Measurements from ENCODE around the gene RNFT2. TPM values are rescaled to one million over a fixed set of nuclear protein-coding genes. Genes with fewer than 3 reads are reported as not detected.

Gene RNFT2
- polyA plus RNA-seq, 1 donor from 2014 or later, result 20.6 TPM

DNA sequence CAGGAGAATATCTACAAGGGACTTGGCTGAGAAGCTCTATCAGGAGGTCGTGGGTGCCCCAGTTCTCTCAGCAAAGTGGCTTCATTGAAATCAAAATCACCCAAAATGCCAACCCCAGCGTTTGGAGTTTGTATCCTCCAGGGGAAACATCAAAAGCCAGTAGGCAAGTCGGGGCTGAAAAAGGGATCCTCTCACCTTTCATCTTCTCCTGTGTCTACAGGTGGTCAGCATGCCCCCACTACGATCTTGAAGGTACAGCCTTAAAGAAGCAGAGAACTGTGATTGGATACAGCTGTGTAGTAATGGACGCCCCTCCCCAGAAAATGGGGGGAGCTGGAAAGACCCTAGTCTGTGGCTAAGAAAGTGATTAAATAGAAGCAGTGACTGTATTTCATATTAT is 121.0 kb downstream of the RNFT2 start:
- Histone ChIP-seq H3F3A (ENCODE audit: insufficient read depth, low read length, poor library complexity, severe bottlenecking) (no peaks in the 10 kb centered on the region), H3K4me2 (ENCODE audit: low read length) (no peak overlapping the region), H3K4me3 (ENCODE audit: low read length) (no peak overlapping the region), H3K27ac (ENCODE audit: low read length) (peak overlapping the region; percentile 47), H2AFZ (ENCODE audit: low read depth, low read length) (no peak overlapping the region), H3K9ac (ENCODE audit: low read length) (no peak overlapping the region), H3K79me2 (replicated peaks; ENCODE audit: insufficient read depth, low read length) (no peaks in the 10 kb centered on the region), H4K20me1 (ENCODE audit: insufficient read depth) (no peaks in the 10 kb centered on the region), H3K27me3 (ENCODE audit: insufficient read depth, low read depth, low read length) (no peaks in the 10 kb centered on the region), H3K9me2 (ENCODE audit: insufficient read depth, low read length) (no peaks in the 10 kb centered on the region), H3K36me3 (ENCODE audit: insufficient read depth, low read length) (no peaks in the 10 kb centered on the region), H3K9me3 (ENCODE audit: low read length) (no peaks in the 10 kb centered on the region)
- no peak for TF ChIP-seq REST (IDR thresholded peaks at IDR 0.05; ENCODE audit: borderline replicate concordance)
- no peak for TF ChIP-seq POLR2AphosphoS5 (IDR thresholded peaks at IDR 0.05)
- no peak for TF ChIP-seq EP300 (conservative IDR thresholded peaks at IDR 0.05; ENCODE audit: poor library complexity, severe bottlenecking)
- TF ChIP-seq EZH2 (IDR thresholded peaks at IDR 0.05; ENCODE audit: borderline replicate concordance, insufficient read depth, low read length, poor library complexity, severe bottlenecking), result no peak
- no peak for TF ChIP-seq MXI1 (conservative IDR thresholded peaks at IDR 0.05; ENCODE audit: poor library complexity, severe bottlenecking)
- no peak for TF ChIP-seq SMC3 (conservative IDR thresholded peaks at IDR 0.05; ENCODE audit: poor library complexity)

GRCh38 chr12:116860263-116860662 is 122.1 kb downstream of the RNFT2 start:
- no peaks in the 10 kb centered on the region for H3K9me2 ChIP-seq (ENCODE audit: insufficient read depth, low read length)
- H3K9ac ChIP-seq (ENCODE audit: low read length), result no peak overlapping the region
- H3K4me3 ChIP-seq (ENCODE audit: low read length), result no peak overlapping the region
- H3K36me3 ChIP-seq (ENCODE audit: insufficient read depth, low read length), result no peaks in the 10 kb centered on the region
- no peaks in the 10 kb centered on the region for H3K79me2 ChIP-seq (replicated peaks; ENCODE audit: insufficient read depth, low read length)
- no peak overlapping the region for H2AFZ ChIP-seq (ENCODE audit: low read depth, low read length)
- no peaks in the 10 kb centered on the region for H3K27me3 ChIP-seq (ENCODE audit: insufficient read depth, low read depth, low read length)
- no peak overlapping the region for H3K4me2 ChIP-seq (ENCODE audit: low read length)
- no peaks in the 10 kb centered on the region for H3F3A ChIP-seq (ENCODE audit: insufficient read depth, low read length, poor library complexity, severe bottlenecking)
- no peaks in the 10 kb centered on the region for H3K9me3 ChIP-seq (ENCODE audit: low read length)
- no peak for TF ChIP-seq TAF1 (IDR thresholded peaks at IDR 0.05; ENCODE audit: low read depth)
- no peak for TF ChIP-seq MXI1 (conservative IDR thresholded peaks at IDR 0.05; ENCODE audit: poor library complexity, severe bottlenecking)
- TF ChIP-seq, protein P1, sequence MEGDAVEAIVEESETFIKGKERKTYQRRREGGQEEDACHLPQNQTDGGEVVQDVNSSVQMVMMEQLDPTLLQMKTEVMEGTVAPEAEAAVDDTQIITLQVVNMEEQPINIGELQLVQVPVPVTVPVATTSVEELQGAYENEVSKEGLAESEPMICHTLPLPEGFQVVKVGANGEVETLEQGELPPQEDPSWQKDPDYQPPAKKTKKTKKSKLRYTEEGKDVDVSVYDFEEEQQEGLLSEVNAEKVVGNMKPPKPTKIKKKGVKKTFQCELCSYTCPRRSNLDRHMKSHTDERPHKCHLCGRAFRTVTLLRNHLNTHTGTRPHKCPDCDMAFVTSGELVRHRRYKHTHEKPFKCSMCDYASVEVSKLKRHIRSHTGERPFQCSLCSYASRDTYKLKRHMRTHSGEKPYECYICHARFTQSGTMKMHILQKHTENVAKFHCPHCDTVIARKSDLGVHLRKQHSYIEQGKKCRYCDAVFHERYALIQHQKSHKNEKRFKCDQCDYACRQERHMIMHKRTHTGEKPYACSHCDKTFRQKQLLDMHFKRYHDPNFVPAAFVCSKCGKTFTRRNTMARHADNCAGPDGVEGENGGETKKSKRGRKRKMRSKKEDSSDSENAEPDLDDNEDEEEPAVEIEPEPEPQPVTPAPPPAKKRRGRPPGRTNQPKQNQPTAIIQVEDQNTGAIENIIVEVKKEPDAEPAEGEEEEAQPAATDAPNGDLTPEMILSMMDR (IDR thresholded peaks at IDR 0.05; ENCODE audit: poor library complexity, severe bottlenecking), result no peak
- H3K27ac ChIP-seq (ENCODE audit: low read length), result no peak overlapping the region
- H4K20me1 ChIP-seq (ENCODE audit: insufficient read depth), result no peaks in the 10 kb centered on the region

DNA sequence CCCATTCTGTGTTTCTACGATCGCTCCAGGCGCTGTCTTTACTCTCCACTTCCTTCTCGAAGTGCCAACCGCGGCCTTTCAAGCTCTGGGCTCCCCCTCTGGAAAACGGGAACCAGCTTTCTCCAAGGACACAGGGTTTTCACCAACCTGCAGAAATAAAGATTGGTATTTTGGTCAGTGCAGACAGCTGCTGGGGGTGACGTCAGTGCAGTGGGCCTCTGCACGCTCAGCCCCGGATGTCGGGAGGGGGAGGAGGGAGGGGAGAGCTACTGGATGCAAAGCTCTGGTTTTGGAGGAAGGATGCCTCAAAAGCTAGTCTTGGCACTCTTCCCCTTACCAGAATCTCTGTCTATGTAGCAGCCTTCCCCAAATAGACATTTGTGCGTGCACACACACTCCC is 123.2 kb downstream of the RNFT2 start:
- Histone ChIP-seq H3F3A (ENCODE audit: insufficient read depth, low read length, poor library complexity, severe bottlenecking) (no peaks in the 10 kb centered on the region), H3K4me2 (ENCODE audit: low read length) (no peak overlapping the region), H3K27ac (ENCODE audit: low read length) (no peak overlapping the region), H4K20me1 (ENCODE audit: insufficient read depth) (no peaks in the 10 kb centered on the region), H3K9me2 (ENCODE audit: insufficient read depth, low read length) (no peaks in the 10 kb centered on the region), H3K4me3 (ENCODE audit: low read length) (no peak overlapping the region), H3K9ac (ENCODE audit: low read length) (no peak overlapping the region), H3K79me2 (replicated peaks; ENCODE audit: insufficient read depth, low read length) (no peaks in the 10 kb centered on the region), H3K27me3 (ENCODE audit: insufficient read depth, low read depth, low read length) (no peaks in the 10 kb centered on the region), H3K36me3 (ENCODE audit: insufficient read depth, low read length) (no peaks in the 10 kb centered on the region), H3K9me3 (ENCODE audit: low read length) (no peaks in the 10 kb centered on the region), H2AFZ (ENCODE audit: low read depth, low read length) (no peak overlapping the region)
- TF ChIP-seq SMC3 (conservative IDR thresholded peaks at IDR 0.05; ENCODE audit: poor library complexity) (no peak), EZH2 (IDR thresholded peaks at IDR 0.05; ENCODE audit: borderline replicate concordance, insufficient read depth, low read length, poor library complexity, severe bottlenecking) (no peak), RAD21 (conservative IDR thresholded peaks at IDR 0.05) (no peak), MXI1 (conservative IDR thresholded peaks at IDR 0.05; ENCODE audit: poor library complexity, severe bottlenecking) (no peak), EP300 (conservative IDR thresholded peaks at IDR 0.05; ENCODE audit: poor library complexity, severe bottlenecking) (no peak), REST (IDR thresholded peaks at IDR 0.05; ENCODE audit: borderline replicate concordance) (no peak), POLR2AphosphoS5 (IDR thresholded peaks at IDR 0.05) (no peak), TAF1 (IDR thresholded peaks at IDR 0.05; ENCODE audit: low read depth) (no peak)
- TF ChIP-seq, protein P1 (IDR thresholded peaks at IDR 0.05; ENCODE audit: poor library complexity, severe bottlenecking), result no peak

Measured in neural cell (in vitro differentiated cells).